ENCODE results near the gene ACOX2. TPM values are rescaled to one million over a fixed set of nuclear protein-coding genes. Genes with fewer than 3 reads are reported as not detected.

The ACOX2 gene
- total and polyA plus RNA-seq, 2 of the 8 experiments (the other 6 are each of a cell fraction or from before 2014, with no cell fraction given), result 3.2 to 9.2 TPM

DNA sequence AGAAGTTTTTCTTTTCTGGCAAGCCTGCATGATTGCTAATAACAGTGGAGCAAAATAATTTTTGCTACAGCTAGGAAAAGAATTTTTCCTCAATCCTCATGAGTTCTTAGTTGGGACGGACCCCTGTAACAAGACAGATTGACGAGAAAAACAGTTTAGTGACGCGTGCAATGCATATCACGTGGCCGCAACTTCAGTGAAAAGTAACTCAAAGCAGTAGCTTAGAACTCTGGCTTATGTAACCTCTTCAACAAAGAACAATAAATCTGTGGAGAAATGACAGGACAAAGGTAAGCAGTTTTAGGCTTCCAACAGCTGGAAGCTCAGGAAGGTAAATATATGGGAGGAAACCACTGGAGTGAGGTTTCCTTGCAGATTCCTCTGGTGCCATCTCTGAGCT, 20.5 kb upstream of the ACOX2 start:
- no peak overlapping the region for H3K18ac ChIP-seq (ENCODE audit: extremely low read depth, low read length)
- POLR2A ChIA-PET (ENCODE audit: partially characterized antibody), result interaction anchor here (0.6 kb wide), 1 partner anchor 116 kb away, joined by 4 read pairs; no protein-coding TSS in a partner anchor
- TF ChIP-seq SP2 (IDR thresholded peaks at IDR 0.05; ENCODE audit: low read length) (no peak), POU5F1 (IDR thresholded peaks at IDR 0.05; ENCODE audit: low read depth, low read length) (no peak), CEBPB (IDR thresholded peaks at IDR 0.05; ENCODE audit: low read depth, low read length) (no peak), PHF8 (conservative IDR thresholded peaks at IDR 0.05; ENCODE audit: low read depth, low read length) (no peak), SAP30 (IDR thresholded peaks at IDR 0.05; ENCODE audit: insufficient read depth, insufficient replicate concordance, low read length) (no peak), POLR2A (IDR thresholded peaks at IDR 0.05; ENCODE audit: control extremely low read depth in 1 of 2, low read depth in 2 of 2, low read length in 2 of 2) (no peak), CHD2 (IDR thresholded peaks at IDR 0.05; ENCODE audit: low read length) (no peak), JUND (IDR thresholded peaks at IDR 0.05; ENCODE audit: low read length) (no peak), SRF (IDR thresholded peaks at IDR 0.05; ENCODE audit: low read depth, low read length) (no peak), BCL11A (IDR thresholded peaks at IDR 0.05; ENCODE audit: low read depth in 2 of 2, low read length in 2 of 2) (no peak), SUZ12 (IDR thresholded peaks at IDR 0.05; ENCODE audit: low read length) (no peak)
- TF ChIP-seq, protein P1, sequence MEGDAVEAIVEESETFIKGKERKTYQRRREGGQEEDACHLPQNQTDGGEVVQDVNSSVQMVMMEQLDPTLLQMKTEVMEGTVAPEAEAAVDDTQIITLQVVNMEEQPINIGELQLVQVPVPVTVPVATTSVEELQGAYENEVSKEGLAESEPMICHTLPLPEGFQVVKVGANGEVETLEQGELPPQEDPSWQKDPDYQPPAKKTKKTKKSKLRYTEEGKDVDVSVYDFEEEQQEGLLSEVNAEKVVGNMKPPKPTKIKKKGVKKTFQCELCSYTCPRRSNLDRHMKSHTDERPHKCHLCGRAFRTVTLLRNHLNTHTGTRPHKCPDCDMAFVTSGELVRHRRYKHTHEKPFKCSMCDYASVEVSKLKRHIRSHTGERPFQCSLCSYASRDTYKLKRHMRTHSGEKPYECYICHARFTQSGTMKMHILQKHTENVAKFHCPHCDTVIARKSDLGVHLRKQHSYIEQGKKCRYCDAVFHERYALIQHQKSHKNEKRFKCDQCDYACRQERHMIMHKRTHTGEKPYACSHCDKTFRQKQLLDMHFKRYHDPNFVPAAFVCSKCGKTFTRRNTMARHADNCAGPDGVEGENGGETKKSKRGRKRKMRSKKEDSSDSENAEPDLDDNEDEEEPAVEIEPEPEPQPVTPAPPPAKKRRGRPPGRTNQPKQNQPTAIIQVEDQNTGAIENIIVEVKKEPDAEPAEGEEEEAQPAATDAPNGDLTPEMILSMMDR (IDR thresholded peaks at IDR 0.05; ENCODE audit: control extremely low read depth in 1 of 3, insufficient read depth in 1 of 3, low read depth in 1 of 3, low read length in 3 of 3), result no peak

More for the DNA sequence above, 20.5 kb upstream of the ACOX2 start:
- no peak overlapping the region for H2BK120ac ChIP-seq (replicated peaks; ENCODE audit: low read depth, low read length)
- H3K4me2 ChIP-seq (ENCODE audit: insufficient read depth in 1 of 2, low read depth in 2 of 2, low read length in 2 of 2), result no peak overlapping the region
- 98% methylated on average over 6 of the region's 6 CpGs; no CpG with 5 or more reads in 1 of the 2 experiments for WGBS, 2 experiments (ENCODE audit: extremely low coverage in 1 of 2, insufficient coverage in 1 of 2, insufficient read length in 1 of 2, insufficient replicate concordance in 2 of 2, low coverage in 1 of 2, low lambda C conversion rate in 2 of 2, missing lambda C conversion rate in 1 of 2)
- H2AK5ac ChIP-seq (ENCODE audit: low read depth, low read length), result no peak overlapping the region
- no peak for FAIRE-seq
- 0 out of 2 replicates have a peak overlapping the region, but pooled peaks have one; percentile 18 for H2BK12ac ChIP-seq (ENCODE audit: low read depth, low read length)
- H4K20me1 ChIP-seq (replicated peaks in 1 of 2; ENCODE audit: control insufficient read depth in 1 of 2, insufficient read depth in 2 of 2, low read length in 2 of 2), result no peaks in the 10 kb centered on the region
- no peak overlapping the region for H4K5ac ChIP-seq (ENCODE audit: insufficient read length, low read depth, low read length)
- H3K4ac ChIP-seq (replicated peaks; ENCODE audit: insufficient read length, low read depth, low read length), result no peak overlapping the region
- H3K79me1 ChIP-seq (ENCODE audit: low read depth, low read length), result no peaks in the 10 kb centered on the region
- DNase-seq (ENCODE audit: low read depth in 1 of 2, low spot score in 2 of 2), result no peak
- no peak overlapping the region for H2BK5ac ChIP-seq (ENCODE audit: low read depth, low read length)
- peaks cover 2 to 11% (median 6%) of the 10 kb centered on the region in 4 experiments for H3K4me1 ChIP-seq (replicated peaks in 1 of 4; ENCODE audit: control insufficient read depth in 3 of 4, insufficient read depth in 4 of 4, low read length in 3 of 4)
- no peaks in the 10 kb centered on the region for H3K9me3 ChIP-seq (ENCODE audit: insufficient read depth in 2 of 2, low read depth in 1 of 2, low read length in 1 of 2)
- no peak overlapping the region for H3K27ac ChIP-seq (ENCODE audit: low read depth, low read length)
- no peak overlapping the region for H2AFZ ChIP-seq (ENCODE audit: low read length)
- H4K8ac ChIP-seq (ENCODE audit: extremely low read depth, insufficient read depth, low read length), result no peak overlapping the region
- H3K4me3 ChIP-seq (ENCODE audit: extremely low read depth in 1 of 4, insufficient read depth in 2 of 4, low read depth in 3 of 4, low read length in 4 of 4), result no peak overlapping the region
- no peak overlapping the region for H3K23ac ChIP-seq (ENCODE audit: insufficient read length)
- no peak overlapping the region for H3K14ac ChIP-seq (ENCODE audit: insufficient read length)
- no peak overlapping the region for H2BK15ac ChIP-seq (ENCODE audit: low read length)
- H4K91ac ChIP-seq (replicated peaks; ENCODE audit: insufficient read length, low read length), result no peak overlapping the region
- no peak overlapping the region for H2BK20ac ChIP-seq (ENCODE audit: low read length)
- H3K56ac ChIP-seq (replicated peaks; ENCODE audit: insufficient read length, low read depth, low read length), result no peak overlapping the region
- H3K27me3 ChIP-seq (replicated peaks in 1 of 4; ENCODE audit: control insufficient read depth in 3 of 4, extremely low read depth in 1 of 4, insufficient read depth in 3 of 4, low read length in 3 of 4), result no peaks in the 10 kb centered on the region
- no peaks in the 10 kb centered on the region for H3K79me2 ChIP-seq (ENCODE audit: control insufficient read depth in 1 of 2, insufficient read depth in 2 of 2, low read length in 2 of 2)
- no peak overlapping the region for H3K9ac ChIP-seq (replicated peaks in 1 of 4; ENCODE audit: extremely low read depth in 1 of 4, low read depth in 3 of 4, low read length in 3 of 4)
- no peaks in the 10 kb centered on the region for H3K36me3 ChIP-seq (ENCODE audit: control insufficient read depth in 2 of 4, insufficient read depth in 4 of 4, low read length in 3 of 4)
- CTCF ChIA-PET (ENCODE audit: partially characterized antibody), result interaction anchor here (0.5 to 40.0 kb wide), 7 partner anchors 11 to 116 kb away, joined by 3 to 994 read pairs (median 5); no protein-coding TSS in a partner anchor
- H3K23me2 ChIP-seq (ENCODE audit: low read depth, low read length), result no peaks in the 10 kb centered on the region

Measured in H1 (cell line).